RKO (cell line): Measurements from ENCODE around the gene CHRNA4.

Experiments used
- DNase-seq: peaks from one replicate; pipeline ENCODE4 v3.0.0-alpha.2; 2016; ENCODE audit warnings: low spot score

CHRNA4 gene

DNA sequence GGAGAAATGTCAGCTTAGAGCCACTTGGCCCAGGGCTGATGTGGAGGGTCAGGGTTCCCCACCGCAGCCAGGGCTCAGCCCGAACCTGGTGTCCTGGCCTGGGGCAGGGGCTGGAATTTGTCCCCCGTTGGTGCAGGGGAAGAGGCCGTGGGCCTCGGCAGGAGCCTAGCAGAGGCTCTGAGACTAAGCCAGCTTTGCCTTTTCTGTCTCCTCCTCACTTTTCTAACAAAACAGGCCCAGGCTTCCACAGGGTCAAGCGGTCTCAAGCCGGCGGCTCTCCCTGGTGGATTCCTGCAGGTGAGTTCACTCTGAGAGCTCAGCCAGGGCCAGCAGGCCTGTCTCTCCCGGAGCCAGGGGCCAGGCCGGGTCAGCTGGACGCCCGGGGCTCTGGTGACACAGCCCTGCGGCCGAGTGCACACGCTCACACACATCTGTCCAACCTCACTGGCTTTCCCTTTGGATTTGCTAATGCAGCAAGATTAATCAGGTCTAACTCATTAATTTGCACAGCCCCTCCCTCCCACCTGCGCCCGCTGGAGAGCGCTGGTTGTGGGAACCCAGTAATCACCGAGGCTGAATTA lies 2.9 kb upstream of the CHRNA4 start:
- no peak for DNase-seq

DNA sequence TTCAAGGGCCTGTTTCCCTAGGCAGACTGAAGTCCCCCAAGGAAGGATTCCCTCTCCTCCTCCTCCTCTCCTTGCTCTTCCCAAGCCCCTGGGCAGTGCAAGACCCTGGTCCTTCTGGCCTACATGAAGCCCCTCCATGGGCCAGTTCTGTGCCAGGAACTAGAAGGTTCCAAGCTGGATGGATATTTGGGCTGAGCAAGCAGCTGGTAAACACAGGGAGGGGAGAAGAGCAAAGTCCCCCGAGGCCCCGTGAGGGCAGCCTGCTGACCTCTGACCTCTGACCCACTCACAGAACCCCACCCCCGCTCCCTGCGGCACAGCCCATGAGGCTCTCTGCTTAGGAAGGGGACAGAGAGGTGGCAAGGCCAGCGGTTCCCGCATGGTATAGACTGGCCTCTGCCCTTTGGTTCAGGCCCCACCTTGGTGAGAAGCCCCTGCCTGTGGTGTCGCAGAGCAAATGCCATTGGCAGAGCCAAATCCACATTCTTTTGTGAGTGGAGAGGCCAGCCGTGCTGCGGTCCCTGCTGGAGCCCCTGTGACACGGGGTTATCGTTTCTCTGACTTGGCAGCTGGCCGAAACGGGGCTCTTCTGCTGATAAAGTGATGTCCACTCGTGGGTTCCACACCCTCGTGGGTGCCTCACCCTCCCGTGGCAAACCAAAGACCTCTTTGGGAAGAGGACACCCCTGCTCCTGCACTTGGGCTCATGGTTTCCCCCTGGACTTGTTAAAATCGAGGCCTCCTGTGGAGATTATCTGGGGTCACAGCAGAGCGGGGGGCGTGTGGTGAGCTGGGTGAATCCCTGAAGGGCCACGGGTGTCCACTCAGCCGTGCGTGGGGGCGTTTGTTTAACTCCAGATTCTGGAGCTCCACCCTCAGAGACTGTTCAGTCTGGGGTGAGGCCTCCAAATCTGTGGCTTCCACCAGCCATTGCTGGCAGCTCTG lies 2.1 kb upstream of the CHRNA4 start:
- DNase-seq: no peak

DNA sequence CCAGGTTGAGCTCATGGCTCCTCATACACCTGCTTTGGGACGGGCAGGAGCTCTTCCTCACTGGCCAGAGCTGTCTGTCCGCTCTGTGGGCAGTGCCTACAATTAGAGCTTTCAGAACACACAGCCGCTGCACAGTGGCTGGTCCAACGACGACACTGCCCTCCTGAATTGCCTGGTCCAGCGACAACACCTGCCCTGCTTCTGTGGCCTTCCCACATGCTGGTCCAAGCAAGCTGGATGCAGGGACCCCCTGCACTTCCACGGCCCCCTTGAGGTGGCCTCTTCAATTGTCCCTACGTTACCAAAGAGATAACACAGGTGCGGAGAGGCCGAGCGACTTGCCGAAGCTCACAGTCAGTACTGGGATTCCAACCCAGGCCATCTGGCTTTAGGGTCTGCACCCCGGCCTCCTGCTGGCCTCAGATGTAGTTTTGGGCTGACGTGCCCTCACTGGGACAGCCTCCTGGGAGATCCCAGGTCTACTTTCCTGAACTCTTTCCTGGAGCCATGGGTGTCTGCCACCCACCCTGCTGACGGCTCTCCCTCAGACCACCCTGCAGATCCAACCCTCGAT lies 1.4 kb upstream of the CHRNA4 start:
- no peak for DNase-seq

DNA sequence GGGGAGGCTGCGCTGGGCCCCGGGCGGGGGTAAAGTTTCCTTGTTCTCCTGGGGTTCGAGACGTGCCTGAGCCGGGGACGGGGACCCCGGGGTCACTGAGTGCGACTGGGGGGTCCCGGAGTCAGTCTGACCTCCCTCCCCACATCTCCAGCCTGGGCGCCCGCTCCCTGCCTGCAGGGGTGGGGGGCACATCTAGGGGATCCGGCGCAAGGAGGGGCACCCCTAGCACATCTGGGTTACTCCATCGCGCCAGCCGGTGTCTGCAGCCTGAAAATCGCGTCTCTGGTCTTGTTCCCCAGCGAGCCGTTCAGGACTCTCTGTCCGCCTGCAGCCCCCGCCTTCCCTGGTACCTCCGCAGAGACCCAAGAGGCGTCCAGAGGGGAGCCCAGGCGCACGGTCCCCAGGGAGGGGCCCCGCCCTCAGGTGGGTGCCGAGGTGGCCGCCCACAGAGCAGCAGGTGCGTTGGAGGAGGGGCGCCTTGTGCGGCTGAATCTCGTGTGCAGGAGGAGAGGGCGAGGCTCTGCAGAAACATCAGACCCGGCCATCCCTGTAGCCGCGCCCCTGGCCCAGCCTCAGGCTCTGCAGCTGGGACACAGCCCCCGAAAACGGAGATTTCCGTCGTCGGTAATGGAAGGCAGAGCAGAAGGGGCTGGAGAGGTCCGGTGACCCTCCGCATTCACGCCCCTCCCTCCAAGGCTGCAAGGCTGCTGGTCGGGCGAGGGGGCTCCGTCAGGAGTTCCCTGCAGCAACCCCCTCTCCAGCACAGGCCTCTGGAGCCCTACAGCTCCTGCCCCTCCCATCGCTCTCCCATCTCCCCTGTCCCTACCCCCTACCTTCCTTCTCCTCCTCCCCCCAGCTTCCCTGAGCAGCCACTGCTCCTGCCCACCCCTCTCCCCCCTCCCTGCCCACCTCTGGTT lies 628 bp upstream of the CHRNA4 start:
- DNase-seq: no peak

DNA sequence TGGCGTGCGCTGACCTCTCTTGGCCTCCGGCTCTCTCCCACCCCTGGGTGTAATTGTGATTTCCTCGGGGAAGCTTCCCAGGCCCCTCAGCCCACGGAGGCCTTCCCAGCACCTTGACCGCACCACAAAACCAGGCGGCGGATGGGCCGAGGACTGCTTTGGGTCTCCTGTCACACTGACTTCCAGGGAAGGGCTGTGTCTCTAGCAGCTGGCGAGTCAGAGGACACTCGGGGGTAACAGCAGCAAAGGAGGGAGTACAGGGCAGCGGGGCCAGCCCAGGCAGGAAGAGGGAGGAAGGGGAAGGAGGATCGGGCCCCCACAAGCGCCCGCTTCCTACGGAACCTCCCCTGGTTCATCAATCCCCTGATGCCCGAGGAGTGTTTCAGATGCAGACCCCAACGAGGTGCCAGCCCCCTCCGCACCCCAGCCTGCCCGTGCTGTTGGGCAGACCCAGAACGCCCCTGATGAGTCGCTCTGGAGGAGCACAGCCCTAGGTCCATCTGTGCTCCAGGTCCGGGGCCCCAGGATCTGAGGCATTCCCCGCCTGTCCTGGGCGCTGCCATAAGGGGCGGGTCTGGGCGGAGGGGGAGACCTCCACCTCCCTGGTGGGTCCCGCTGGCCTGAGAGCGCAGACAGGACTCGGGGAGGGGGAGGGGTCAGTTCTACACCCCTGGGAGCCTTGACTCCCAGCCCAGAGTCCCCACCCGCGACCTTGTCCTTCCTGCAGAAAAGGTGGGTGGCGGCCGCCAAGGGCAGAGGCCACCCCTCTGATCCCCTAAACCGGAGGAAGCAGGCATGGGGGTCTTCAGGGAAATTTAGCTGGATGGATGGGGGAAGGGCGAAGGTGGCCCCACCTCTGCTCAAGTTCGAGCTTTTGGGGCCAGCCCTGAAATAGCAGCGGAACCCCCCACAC lies 956 bp downstream of the CHRNA4 start:
- no peak for DNase-seq

DNA sequence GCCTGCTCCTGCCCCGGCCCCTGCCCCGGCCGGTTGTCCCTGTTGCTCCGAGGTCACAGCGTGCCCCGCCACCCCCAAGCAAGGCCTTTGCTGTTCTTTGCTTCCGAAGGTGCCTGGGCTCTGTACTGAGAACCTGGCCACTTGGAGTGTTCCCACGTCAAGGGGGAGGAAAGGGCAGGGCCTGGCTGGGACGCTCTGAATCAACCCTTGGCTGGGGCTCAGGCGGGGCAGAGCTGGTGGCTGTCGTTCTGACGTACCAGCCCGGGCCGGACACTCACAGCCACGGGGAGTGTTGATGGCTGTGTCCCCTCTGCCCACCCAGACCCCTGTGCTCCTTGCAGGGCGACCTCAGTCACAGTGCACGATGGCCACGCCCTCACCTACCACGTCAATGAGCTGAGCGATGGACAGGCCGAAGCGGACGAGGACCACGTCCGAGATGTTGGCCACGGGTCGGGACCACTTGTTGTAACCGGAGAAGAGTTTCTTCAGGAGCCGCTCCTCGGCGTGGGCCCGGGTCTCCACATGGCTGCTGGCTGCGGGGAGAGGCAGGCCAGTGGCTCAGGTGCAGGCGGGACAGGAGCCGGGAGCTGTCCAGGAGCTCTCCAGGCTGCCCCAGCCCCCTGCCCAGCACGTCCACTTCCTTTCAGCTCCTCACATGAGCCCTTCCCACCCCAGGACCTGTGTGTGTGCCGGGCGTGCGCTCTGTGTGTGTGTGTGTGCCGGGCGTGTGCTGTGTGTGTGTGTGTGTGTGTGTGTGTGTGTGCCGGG lies 1.8 kb downstream of the CHRNA4 start:
- DNase-seq: no peak

DNA sequence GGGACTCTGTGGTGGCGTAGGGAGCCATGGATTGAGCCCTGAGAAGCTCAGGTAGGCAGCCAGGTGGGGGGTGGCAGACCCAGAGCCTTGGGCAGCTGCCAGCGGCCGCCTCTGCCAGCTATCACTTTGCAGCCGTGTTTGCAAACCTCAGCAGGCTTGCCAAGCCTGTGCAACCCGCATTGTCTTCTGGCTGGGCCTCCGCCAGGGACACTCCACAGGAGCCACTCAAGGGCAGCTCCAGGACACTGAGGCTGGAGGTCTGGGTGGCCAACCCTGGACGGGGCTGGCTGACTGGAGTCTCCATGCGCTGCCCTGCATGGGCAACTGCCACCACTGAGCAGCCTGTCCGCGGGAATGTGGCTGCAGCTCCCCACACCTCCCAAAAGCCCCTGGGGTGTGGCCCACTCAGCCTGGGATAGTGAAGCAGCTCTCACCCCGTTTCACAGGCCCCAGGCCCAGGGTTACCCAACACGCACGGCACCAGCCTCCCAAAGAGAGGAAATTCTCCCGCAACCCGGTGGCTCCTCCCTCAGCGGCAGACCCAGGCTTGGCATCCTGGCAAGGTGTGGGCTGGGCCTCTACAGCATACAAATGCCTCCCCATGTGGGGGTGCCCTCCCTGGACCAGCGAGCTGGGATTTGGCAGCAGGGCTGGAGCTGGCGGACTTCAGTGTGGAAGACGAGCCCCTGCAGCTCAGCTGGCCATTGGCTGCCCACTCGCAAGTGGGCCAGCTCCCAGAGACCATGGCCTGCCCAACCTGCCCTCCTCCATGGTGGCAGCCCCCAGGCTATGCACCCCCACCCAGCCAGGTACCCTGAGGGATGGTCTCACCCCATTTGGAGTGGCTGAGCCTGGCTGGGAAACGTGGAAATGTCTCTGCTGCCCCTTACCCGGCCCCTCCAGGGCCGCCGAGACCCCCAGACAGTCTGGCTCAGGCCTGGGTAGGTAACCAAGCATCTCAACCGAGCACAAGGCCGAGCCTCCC lies 2.9 kb downstream of the CHRNA4 start:
- DNase-seq: no peak

DNA sequence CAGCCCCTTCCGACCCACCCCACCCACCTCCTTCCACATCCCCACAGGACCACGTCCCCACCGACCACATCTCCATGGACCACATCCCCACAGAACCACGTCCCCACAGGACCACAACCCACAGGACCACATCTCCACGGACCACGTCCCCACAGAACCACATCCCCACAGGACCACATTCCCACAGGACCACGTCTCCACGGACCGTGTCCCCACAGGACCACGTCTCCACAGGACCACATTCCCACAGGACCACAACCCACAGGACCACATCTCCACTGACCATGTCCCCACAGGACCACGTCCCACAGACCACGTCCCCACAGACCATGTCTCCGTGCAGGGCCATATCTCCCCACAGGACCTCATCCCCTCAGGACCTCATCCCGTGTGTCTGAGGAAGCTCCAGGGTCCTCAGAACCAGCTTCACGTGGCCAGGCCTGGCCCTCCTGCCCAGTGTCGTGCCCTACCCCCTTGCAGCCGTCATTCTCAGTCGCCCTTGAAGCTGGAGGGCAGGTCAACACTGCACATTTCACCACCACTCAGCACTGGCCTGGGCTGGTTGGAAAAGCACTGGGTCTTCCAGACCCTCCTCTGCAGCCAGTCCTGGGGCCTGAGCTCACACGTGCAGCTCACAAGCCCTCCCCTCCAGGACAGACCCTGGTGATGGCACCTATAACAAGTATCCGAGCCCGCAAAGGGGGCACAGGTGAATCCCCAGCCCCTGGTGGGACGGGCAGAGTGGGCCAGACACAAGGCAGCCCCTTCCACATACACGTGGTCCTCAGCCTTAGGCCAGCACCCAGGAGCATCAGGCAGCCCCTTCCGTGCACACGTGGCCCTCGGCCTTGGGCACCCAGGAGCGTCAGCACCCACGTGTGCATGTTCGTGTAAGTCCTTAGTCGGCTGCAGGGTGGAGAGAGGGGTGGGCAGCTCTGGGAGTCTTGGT lies 3.9 kb downstream of the CHRNA4 start:
- DNase-seq: no peak

DNA sequence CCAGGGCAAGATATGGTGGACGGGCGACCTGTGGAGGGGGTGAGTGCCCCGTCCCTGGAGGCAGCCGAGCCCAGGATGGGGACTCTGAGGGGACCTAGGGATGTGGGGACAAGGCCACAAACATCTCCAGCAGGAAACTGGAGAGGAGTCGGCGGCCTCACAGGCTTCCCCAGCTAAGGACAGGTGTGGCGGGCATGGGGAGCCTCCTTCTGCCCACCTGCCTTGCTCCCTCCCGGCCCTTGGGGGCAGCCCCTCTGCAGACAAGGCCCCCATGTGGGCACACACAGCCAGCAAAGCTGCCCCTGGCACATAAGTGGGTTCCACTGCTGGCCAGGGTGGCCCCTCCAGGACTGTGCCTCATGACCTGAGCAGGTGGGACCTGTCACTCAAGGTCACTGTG lies 4.6 kb downstream of the CHRNA4 start:
- DNase-seq: no peak

DNA sequence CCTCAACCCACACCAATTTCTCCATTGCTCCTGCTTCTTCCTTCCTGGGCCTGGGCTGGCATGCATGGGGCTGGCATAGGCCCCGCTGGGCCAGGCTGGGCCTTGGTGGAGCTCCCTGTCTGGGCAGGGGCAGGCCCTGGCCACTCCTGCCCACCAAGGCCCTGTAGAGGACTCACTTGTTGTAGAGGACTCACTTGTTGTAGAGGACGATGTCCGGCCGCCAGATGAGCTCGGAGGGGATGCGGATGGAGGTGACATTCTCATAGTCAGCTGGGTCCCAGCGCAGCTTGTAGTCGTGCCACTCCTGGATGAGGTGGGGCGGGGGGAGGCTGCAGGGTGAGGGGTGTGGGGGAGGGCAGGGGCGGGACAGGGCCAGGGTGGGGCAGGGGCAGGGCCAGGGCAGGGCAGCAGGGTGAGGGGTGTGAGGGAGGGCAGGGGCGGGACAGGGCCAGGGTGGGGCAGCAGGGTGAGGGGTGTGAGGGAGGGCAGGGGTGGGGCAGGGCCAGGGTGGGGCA lies 5.3 kb downstream of the CHRNA4 start:
- no peak for DNase-seq

DNA sequence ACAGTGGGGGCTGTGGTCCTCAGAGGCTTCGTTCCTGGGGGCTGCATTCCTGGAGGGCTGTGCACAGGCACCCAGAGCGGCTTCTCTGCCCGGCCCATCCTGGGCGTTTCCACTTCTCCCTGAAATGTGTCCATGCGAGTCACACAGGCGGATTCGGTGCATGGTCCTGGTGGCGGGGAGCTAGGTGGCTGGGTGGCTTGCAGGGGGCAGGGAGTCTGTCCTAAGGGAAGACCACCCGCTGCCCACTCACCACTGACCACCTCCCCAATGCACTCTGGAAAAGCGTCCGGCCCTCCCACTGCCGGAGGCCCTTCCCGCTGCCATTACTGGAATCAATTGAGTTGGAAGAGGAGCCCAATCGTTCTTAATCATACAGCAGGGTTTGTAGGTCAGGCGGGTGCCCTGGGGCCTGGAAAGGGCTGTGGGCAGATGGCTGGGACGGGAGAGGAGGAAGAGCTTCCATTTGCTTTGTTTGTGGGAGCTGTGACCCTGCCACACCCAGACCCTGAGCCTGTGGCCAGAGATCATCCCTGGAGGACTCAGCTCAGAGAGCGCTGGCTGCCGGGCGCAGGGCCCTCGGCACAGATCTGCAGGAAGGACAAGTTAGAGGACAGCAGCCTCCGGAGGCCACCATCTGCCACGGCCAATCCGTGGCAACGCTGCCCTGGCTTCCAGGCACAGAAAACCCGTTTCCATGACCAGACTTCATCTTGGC lies 6.4 kb downstream of the CHRNA4 start:
- no peak for DNase-seq

DNA sequence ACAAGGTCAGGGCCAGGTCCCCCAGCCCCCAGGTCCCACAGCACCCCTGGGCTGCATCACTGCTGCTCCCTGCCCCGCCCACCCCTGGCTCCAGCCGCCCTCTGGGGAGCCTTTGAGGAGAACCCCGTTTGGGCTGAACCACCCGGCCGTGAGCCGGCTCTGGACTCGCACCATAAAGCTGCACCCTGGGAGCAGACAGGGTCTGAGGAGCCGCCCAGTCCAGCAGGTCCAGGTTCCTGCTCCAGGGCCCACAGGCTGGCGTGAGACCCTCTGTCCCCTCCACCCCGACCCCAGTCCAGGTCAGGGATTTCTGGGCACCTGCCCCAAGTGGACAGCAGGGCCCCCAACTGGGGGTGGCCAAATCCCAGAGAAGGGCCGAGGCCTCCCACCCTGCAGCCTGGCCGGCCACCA lies 8.3 kb downstream of the CHRNA4 start:
- no peak for DNase-seq

DNA sequence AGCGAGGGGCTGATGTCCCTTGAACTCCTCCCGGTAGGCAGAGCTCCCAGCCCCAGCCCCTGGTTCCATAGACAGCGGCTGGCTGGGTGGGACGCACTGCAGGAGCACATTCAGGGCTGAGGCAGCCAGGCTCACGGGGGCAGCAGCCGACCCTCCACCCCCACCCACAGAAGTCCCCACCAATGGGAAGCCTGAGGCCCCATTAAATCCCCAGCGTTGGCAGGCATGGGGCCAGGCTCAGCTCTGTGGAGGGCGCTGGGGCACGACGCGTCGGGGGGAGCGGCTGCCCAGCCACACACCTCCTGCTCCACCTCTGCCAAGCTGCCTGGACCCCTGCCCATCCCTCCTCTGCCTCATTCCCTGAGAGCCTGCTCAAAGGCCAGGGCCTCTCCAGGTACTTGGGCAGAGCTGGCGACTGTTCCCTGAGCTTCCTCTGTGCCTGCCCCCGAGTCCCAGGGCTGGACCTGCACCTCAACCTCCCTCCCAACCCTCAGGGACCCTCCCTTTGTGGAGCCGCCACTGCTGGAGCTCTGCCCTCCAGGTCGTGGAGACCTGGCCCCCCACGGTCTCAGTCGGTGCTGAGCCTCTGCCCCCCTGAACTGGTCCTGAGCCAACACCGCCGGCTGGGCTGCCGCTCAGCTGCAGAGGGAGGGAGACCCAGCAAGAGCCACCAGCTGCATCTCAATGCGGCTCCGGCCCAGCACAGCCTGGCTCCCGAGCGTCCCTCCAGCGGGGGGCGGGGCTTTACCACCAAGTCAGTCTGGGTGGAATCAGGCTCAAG lies 9.1 kb downstream of the CHRNA4 start:
- DNase-seq: no peak

DNA sequence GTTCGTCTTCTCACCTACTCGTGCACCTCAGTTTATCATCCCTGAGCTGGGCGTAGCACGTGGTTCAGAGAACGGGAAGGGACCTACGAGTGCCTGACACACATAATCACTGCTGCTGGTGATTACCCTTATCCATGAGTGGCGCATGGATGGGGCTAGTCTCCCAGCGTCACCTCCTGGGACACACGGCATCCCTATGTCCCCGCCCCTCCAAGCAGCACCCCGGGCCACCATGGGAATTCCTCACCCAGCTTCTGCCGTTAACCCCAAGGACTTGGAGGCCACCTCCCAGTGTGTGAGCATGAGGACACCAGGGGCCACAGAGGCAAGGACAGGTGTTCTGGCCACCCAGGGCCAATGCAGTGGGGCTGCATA lies 9.8 kb downstream of the CHRNA4 start:
- no peak for DNase-seq

DNA sequence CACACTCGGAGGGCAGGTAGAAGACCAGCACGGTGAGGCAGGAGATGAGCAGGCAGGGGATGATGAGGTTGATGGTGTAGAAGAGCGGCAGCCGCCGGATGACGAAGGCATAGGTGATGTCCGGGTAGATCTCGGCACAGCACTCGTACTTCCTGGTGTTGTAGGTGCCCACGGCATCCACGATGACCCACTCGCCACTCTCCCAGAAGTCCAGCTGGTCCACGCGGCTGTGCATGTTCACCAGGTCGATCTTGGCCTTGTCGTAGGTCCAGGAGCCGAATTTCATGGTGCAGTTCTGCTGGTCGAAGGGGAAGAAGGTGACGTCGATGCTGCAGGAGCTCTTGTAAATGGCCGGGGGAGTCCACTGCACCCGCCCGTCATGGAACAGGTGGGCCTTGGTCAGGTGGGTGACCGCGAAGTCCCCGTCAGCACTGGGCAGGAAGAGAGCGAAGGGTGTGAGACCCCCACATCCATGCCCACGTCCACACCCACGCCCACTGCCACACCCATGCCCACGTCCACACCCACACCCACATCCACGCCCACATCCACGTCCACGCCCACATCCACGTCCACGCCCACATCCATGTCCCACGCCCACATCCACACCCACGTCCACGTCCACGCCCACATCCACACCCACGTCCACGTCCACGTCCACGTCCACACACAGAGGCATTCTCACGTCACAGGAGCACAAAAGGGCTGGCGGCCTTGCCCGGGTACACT lies 10.4 kb downstream of the CHRNA4 start:
- no peak for DNase-seq

DNA sequence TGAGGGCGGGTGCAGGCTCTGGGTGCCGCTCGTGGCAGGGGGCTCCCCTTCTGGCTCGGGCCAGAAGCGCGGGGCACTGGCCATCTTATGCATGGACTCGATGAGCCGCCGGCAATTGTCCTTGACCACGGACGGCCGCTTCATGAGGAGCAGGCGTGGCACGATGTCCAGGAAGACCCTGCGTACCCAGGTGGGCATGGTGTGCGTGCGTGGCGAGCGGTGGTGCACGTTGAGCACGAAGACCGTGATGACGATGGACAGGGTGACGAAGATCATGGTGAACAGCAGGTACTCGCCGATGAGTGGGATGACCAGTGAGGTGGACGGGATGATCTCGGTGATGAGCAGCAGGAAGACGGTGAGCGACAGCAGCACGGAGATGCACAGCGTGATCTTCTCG lies 11.0 kb downstream of the CHRNA4 start:
- DNase-seq: no peak
